HG03575 (cell line): ENCODE results near the gene HTRA1.

Source experiments
- ATAC-seq: cut with Tn5 transposase; IDR thresholded peaks from one replicate; pipeline ENCODE4 v1.9.1; 2021; ENCODE audit not compliant: unreplicated experiment, insufficient number of reproducible peaks, low FRiP score; ENCODE audit errors: extremely low read depth

Gene HTRA1

GRCh38 chr10:122490268-122490667, 28.9 kb downstream of the HTRA1 start:
- no peak for ATAC-seq

DNA sequence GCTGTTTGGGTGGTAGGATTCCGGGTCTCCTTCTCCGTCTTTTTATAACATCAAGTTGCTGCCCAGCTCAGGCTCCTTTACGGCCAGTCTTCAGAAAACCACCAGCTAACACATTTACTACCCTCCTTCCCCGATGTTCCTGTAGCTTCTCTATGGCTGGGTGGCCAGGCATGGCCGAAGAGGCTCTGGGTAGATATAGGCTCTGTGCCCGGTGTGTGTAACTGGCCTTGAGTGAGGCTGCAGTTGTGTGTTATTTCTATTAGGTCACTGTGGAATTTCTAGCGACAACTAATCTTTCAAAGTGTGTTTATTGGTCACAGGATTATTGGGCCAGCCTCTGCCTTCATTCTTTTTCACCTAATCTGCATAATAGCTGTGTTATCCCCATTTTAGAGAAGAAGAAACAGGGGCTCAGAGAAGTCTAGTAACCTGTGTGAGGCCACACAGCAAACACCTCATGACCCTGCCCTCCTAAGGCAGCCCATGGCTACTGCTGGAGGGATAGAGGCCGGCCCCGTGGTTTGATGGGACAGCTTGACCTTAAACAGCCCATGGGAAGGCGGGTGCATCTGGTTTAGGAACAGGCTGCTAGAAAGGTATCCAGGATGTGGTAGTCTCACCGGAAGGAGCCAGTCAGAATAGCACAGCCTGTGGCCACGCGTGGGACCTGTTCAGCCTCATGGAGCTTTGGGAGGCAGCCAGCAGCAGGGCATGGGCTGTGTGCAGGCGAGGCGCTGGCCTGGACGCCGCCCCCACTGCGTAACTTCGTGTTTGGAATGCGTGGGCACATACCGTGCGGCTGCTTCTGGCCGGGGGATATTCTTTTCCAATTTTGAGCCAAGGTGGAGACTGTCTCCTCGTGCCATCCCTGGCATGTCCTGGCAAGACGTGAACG, 29.7 kb downstream of the HTRA1 start:
- no peak for ATAC-seq

GRCh38 chr10:122492006-122492405, 30.7 kb downstream of the HTRA1 start:
- ATAC-seq: no peak

- ATAC-seq: no peak
Measured at GRCh38 chr10:122492999-122493481, 31.7 kb downstream of the HTRA1 start.

GRCh38 chr10:122493761-122494160, 32.4 kb downstream of the HTRA1 start:
- ATAC-seq: no peak

GRCh38 chr10:122494173-122494820, 32.9 kb downstream of the HTRA1 start:
- ATAC-seq: no peak

DNA sequence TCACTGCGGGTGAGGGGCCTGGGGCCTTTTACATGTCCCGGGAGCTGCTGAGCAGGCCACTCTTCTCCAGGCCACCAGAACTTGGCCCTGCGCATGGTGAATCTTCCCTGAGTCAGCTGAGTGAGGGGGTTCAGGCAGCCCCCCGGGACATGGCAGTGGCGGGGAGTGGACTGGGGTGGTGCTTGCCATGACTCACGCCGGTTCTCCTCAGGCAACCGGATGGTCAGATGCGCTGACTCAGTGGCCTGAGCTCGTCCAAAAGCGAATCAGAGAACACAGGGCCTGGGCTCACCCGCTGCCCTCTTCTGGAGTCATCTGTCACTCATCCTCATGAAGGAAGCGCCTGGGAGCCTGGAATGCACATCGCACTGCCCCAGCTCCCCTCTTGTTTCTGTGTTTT, 33.5 kb downstream of the HTRA1 start:
- ATAC-seq: no peak

DNA sequence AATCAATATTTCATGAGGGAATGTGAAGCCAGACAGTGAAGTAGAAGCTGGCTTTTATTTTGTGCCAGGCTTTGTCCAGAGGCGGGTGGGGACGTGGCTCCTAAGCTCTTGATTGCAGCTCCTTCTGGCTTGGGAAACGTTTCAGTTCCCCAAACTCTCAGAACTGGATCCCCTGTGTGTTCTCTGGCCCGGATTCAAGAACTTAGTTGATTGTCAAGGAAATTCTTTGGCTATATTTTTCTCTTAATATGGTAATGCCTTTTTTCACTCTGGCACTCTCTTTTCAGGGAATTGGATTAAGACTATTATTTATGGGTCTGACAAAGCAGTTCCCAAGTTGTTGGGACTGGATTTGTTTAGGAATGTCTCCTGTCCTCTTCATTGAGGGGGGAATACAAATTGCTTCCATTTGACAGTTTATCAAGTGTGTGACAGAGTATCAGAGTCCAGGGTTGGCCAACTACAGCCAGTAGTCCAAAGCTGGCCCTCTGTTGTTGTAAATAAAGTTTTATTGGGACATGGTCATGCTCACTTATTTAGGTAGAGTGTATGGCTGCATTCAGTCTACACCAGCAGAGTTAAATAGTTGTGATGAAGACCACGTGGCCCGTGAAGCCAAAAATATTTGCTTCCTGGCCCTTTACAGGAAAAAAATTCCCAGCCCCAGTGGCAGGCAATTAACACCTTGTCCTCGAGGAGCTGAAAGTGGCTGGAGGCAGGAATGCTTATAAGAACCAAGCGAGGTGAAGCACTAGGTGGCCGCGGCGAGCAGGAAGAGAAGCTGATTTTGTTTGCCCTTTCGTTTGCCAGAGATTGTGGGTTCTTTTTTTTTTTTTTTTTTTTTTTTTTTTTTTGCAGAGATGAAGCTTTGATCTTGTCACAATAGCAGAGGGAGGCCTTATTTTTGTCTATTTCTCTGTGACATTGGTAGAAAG, 34.3 kb downstream of the HTRA1 start:
- no peak for ATAC-seq

GRCh38 chr10:122497241-122497640, 35.9 kb downstream of the HTRA1 start:
- no peak for ATAC-seq

GRCh38 chr10:122498521-122498920, 37.2 kb downstream of the HTRA1 start:
- ATAC-seq: no peak

DNA sequence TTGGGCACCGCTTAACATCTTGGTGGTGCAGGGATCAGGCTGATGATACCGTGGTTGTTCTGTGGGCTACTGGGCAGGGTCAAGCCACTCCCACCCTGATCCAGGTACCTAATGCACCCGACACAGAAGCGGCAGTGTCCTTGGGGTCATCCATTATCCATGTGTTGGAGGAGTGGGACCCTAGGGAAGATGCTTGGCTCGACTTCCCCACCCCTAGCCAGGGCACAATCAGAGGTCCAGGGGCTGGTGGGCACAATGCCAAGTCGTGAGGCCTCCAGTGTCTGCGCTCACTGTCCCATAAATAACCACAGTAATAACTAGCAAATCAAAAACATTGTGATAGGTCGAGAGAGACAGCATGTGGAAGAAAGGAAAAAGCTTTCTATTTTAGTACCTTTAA, 37.7 kb downstream of the HTRA1 start:
- no peak for ATAC-seq

DNA sequence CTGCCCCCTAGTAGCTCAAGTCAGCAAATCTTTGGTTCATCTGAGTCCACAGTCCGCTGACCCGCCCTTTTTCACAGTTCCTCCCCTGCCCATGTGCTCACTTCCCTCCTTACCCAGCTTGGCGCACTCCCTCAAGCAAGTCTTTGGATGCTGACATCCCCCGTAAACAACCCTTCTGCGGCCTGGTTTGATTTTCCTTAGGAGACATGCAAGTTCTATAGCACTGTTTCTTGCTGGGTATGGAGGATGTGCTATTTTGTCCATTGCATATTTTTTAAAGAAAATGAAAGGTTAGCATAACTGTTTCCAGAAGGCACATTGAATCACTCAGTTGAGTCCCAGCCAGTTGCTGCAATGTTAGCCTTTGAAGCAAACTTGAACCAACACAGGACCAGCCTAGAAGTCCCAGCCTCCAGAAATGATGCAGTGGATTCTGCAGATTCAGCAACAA, 38.2 kb downstream of the HTRA1 start:
- no peak for ATAC-seq

DNA sequence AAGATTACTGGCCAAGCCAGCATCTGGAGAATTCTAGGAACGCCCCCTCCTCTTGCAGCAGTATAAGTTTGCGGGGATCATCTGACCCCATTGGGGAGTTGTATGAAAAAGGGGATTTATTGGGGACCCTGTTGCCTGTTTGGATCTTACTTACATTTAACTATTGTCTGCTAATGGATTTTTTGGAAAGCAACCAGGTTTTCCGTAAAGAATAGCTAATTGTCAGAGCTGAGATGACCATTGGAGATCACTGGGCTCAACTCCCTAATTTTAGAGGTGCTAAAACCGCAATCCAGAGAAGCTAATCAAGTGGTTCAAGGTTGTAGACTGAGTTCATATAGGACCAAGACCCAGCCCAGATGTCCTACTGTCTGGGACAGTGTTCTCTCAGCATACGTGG, 38.8 kb downstream of the HTRA1 start:
- no peak for ATAC-seq

DNA sequence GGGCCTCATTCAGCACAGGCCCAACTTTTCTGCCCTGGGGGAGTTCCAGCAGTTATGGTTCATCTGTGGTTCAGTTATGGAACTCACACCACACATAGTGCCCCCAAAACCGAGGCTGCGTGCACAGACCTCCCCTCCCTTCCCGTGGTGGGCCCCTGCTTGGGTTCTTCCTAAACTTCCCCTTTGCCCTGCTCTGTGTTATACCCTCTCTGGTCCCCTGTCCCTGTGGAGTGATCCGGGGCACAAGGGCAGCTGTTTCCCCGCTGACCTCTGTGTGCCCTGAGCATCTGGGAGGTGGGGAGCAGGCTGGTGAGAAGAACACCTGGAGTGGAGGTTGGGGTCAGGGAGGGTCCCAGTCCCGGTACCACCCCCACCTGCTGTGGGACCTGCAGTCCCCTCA, 39.4 kb downstream of the HTRA1 start:
- ATAC-seq: no peak

DNA sequence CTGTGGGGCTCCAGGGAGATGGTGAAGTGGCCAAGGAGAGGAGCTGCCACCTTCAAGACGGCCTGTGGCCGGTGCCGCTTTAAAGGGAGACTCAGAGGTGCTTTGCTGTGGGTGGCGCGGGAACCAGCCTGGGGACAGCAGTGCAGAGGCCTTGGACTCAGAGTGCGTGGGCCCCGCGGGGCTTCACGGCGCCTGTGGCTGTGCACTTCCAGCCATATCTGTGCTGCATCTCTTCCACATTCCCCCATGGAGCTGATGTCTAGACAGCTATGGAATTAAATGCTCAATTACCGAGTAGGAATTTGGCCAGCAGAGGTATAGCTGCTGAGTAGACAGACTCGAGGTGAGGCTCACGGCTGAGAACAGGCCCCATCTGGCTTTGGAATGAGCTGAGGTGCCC, 41.7 kb downstream of the HTRA1 start:
- ATAC-seq: no peak

DNA sequence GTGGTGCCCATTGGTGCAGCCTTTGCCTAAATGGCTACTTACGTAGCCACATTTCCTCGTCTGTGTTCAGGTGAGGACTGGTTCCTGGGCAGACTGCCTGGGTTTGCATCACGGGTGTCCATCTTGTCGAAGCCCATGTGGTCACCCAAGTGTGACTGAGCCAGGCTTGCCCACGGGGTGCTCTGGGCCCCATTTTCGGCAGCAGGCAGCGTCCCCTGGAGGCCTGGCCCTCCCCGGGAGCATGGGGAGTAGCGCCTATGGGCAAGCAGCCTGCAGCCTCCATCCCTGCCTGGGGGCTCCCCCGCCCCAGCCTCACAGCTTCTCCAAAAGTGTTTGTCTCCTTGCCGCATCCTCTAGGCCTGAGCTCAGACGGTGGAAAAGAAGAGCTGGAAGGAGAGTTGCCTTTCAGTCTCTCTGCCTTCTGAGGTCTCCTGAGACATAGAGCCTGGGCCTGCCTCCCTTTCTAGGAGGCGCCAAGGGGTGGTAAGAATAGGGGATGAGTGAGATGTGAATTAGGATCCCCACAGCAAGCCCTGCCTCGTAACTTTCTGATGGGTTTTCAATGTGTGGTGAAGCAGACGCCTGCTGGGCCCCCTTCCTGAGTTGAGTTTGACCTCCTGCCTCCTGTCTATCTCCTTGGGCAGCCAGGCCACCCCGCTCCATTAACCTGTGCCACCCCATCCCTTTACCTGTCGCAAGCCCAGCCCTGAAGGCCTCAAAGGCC, 42.7 kb downstream of the HTRA1 start:
- ATAC-seq: no peak

DNA sequence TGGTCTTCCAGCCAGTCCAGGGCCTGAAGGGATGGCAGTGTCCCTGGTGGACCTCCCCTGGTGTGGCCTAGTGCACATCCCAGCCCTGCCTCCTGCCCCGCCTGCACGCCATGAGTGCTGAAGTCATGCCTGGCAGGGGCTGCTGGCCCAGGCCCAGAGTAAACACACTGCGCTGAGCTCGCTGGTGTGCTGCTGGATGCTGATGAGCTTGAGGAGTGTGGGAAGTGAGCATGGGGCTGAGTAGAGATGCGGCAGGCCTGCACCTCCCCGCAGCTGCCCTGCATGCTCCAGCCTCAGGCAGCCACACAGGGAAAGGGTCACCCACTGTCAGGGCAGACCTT, 43.2 kb downstream of the HTRA1 start:
- no peak for ATAC-seq

GRCh38 chr10:122505011-122505410, 43.7 kb downstream of the HTRA1 start:
- ATAC-seq: no peak
